Loucy (cell line): ENCODE results near the gene FAM217B.

Experiments
- H2AFZ ChIP-seq: fragments of 200-600 bp; sonication (generic); 2 replicates; pipeline ENCODE4 v1.6.0; 2016; ENCODE audit warnings: antibody characterized with exemption, mild to moderate bottlenecking, low read length, moderate library complexity
- H3F3A ChIP-seq: fragments of 200-600 bp; 2 replicates; pipeline ENCODE4 v1.6.0; 2016; ENCODE audit warnings: antibody characterized with exemption, low read depth, mild to moderate bottlenecking
- H3K27me3 ChIP-seq: fragments of 200-600 bp; sonication (generic); 2 replicates; pipeline ENCODE4 v1.6.1; 2014; ENCODE audit warnings: low read length, mild to moderate bottlenecking; ENCODE audit not compliant: insufficient read depth, poor library complexity, severe bottlenecking
- H3K36me3 ChIP-seq: fragments of 200-600 bp; sonication (generic); 2 replicates; pipeline ENCODE4 v1.6.1; 2016; ENCODE audit warnings: low read length; ENCODE audit not compliant: insufficient read depth
- H3K4me1 ChIP-seq: fragments of 200-600 bp; sonication (generic); 2 replicates; pipeline ENCODE4 v1.5.1; 2014; ENCODE audit warnings: low read length, mild to moderate bottlenecking; ENCODE audit not compliant: insufficient read depth, poor library complexity, severe bottlenecking
- H3K4me2 ChIP-seq: fragments of 200-600 bp; sonication (generic); 2 replicates; pipeline ENCODE4 v1.6.0; 2014; ENCODE audit warnings: antibody characterized with exemption, low read length, low read depth, mild to moderate bottlenecking; ENCODE audit not compliant: poor library complexity, severe bottlenecking
- H3K4me3 ChIP-seq: fragments of 200-600 bp; sonication (generic); 2 replicates; pipeline ENCODE4 v1.5.1; 2014; ENCODE audit warnings: low read length, mild to moderate bottlenecking, mixed read lengths; ENCODE audit not compliant: poor library complexity, severe bottlenecking
- H3K79me2 ChIP-seq: fragments of 200-600 bp; sonication (generic); 2 replicates; pipeline ENCODE4 v1.6.1; 2014; ENCODE audit warnings: low read length; ENCODE audit not compliant: insufficient read depth
- H3K9ac ChIP-seq: fragments of 200-600 bp; sonication (generic); 2 replicates; pipeline ENCODE4 v1.6.0; 2014; ENCODE audit warnings: mild to moderate bottlenecking, low read depth, low read length, moderate library complexity; ENCODE audit not compliant: poor library complexity, severe bottlenecking
- H3K9me2 ChIP-seq: fragments of 200-600 bp; sonication (generic); replicated peaks from 2 replicates; pipeline ENCODE4 v1.6.1; 2016; ENCODE audit warnings: low read depth, low read length, mixed read lengths
- H3K9me3 ChIP-seq: fragments of 200-600 bp; sonication (generic); 2 replicates; pipeline ENCODE4 v1.6.1; 2014; ENCODE audit warnings: mild to moderate bottlenecking, antibody characterized with exemption, low read length, low read depth; ENCODE audit not compliant: insufficient read depth
- H4K20me1 ChIP-seq: fragments of 200-600 bp; sonication (generic); 2 replicates; pipeline ENCODE4 v1.6.0; 2014; ENCODE audit warnings: antibody characterized with exemption, low read length, mild to moderate bottlenecking; ENCODE audit not compliant: insufficient read depth, poor library complexity, severe bottlenecking
- CTCF ChIP-seq: fragments of 200-600 bp; sonication (generic); conservative IDR thresholded peaks from 2 replicates; pipeline ENCODE4 v1.5.1; 2014; ENCODE audit warnings: mild to moderate bottlenecking, antibody characterized with exemption, low read length
- EZH2phosphoT487 ChIP-seq: fragments of 200-600 bp; IDR thresholded peaks from 2 replicates; pipeline ENCODE4 v1.6.1; 2018; ENCODE audit warnings: antibody characterized with exemption, mild to moderate bottlenecking, moderate library complexity, borderline replicate concordance

The FAM217B gene

GRCh38 chr20:59940129-59940955 lies at the start of gene FAM217B, which contains the start of gene PPP1R3D:
Gene FAM217B (plus strand): TSS chr20:59940389. CDS start chr20:59943944, 3,555 bp downstream.
Gene PPP1R3D (minus strand): TSS chr20:59940305. CDS start chr20:59939931, 374 bp downstream.
- Histone ChIP-seq H3K9me3 (no peaks in the 10 kb centered on the region), H4K20me1 (no peaks in the 10 kb centered on the region), H3K36me3 (peaks cover 20% of the 10 kb centered on the region; the same call in 1 of the 2 replicates), H3K27me3 (no peaks in the 10 kb centered on the region), H3K4me1 (peaks cover 37% of the 10 kb centered on the region), H3F3A (0 out of 2 replicates have a peak, but pooled peaks cover 2% of the 10 kb centered on the region), H3K9me2 (no peaks in the 10 kb centered on the region), H2AFZ (peak within 1 kb of the TSS; percentile 88), H3K4me2 (peak within 1 kb of the TSS; percentile 80), H3K9ac (peak within 1 kb of the TSS; percentile 81), H3K4me3 (peak within 1 kb of the TSS; percentile 81), H3K79me2 (peaks cover 34% of the 10 kb centered on the region)
- TF ChIP-seq CTCF (no peak), EZH2phosphoT487 (no peak)

DNA sequence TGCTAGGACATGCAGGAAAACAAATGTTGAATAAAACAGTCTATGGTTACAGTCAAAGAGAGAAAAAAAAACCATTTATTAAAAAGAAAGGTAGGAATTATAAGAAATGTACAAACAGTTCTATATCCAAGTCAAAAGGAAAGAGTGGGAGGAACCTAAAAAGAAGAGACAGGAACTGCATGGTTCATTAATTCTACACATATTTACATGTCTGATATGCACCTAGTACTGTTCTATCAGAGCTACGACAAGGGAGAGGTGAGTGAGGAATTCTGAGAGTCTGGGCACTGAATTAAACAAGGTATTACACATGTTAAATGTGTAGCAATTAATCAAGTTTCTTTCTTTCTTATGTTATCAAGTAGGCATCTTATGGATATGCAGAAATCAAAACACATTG lies 48.6 kb upstream of the FAM217B start:
- Histone ChIP-seq H3K36me3 (no peaks in the 10 kb centered on the region), H3K27me3 (no peaks in the 10 kb centered on the region), H3K9ac (no peak overlapping the region), H4K20me1 (no peaks in the 10 kb centered on the region), H3K9me2 (no peaks in the 10 kb centered on the region), H3K79me2 (no peaks in the 10 kb centered on the region), H3K4me3 (no peak overlapping the region), H3K4me1 (no peaks in the 10 kb centered on the region), H2AFZ (no peak overlapping the region), H3K9me3 (no peaks in the 10 kb centered on the region), H3F3A (no peaks in the 10 kb centered on the region), H3K4me2 (no peak overlapping the region)
- TF ChIP-seq EZH2phosphoT487 (no peak), CTCF (no peak)

DNA sequence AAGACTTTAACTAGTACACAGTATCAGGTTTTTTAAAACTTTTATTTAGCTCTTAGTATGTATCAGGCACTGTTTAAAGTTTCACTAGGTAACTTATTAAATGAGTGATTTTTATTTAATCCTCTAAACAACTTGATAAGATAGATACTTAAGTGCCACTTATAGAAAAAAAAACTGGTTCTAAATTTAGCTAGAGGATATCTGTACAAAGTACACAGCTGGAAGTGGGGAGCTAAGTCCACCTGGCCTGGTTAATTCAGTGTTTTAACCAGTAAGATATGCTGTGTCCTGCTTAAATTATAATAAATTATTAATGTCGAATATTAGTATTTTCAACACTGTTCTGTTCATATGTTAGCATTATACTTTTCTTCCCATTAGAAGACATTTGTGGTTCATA lies 44.3 kb upstream of the FAM217B start:
- Histone ChIP-seq H3K79me2 (no peaks in the 10 kb centered on the region), H3K36me3 (no peaks in the 10 kb centered on the region), H3F3A (no peaks in the 10 kb centered on the region), H3K4me3 (no peak overlapping the region), H3K4me2 (no peak overlapping the region), H4K20me1 (no peaks in the 10 kb centered on the region), H3K4me1 (no peaks in the 10 kb centered on the region), H3K9me3 (no peaks in the 10 kb centered on the region), H3K27me3 (no peaks in the 10 kb centered on the region), H3K9me2 (no peaks in the 10 kb centered on the region), H3K9ac (no peak overlapping the region), H2AFZ (no peak overlapping the region)
- no peak for TF ChIP-seq EZH2phosphoT487
- no peak for TF ChIP-seq CTCF
